Lower leg skin (tissue), 4 donors: ENCODE data around the gene MCTP1. TPM values are rescaled to one million over a fixed set of nuclear protein-coding genes. Genes with fewer than 3 reads are reported as not detected.

ENCODE experiments used
- DNase-seq, 2 donors: peaks; one replicate each; pipeline ENCODE4 v3.0.0-alpha.2; 2019; ENCODE audit warnings: low spot score in 2 of 2
- H3K4me3 ChIP-seq: fragments of 200-600 bp; sonication (generic); 2 replicates; pipeline ENCODE4 v1.5.1; 2017; ENCODE audit warnings: mild to moderate bottlenecking, low read depth; ENCODE audit not compliant: poor library complexity, severe bottlenecking
- POLR2A ChIP-seq, 2 donors: fragments of 450-650 bp; IDR thresholded peaks; one replicate each; pipeline ENCODE4 v1.6.1; 2016 to 2017; ENCODE audit warnings: antibody characterized with exemption in 2 of 2, mild to moderate bottlenecking in 1 of 2, moderate library complexity in 1 of 2
- WGBS, 2 donors: methylation state at CpG; one replicate each; pipeline ENCODE4 v1.1.5; 2018; 5-methylcytosine and 5-hydroxymethylcytosine counted together
- intact Hi-C: fragments of 100-400 bp; cut with DNase I; formaldehyde crosslinking; loops from one replicate; pipeline ENCODE4 v1.15.0; 2023; ENCODE audit warnings: low total_unique reads
- total RNA-seq, 4 donors: library from RNA; depleted of rRNA; stranded (reverse); fragments of >200 nt; gene quantifications; one replicate each; pipeline ENCODE4 v1.1.0, GENCODE V29; 2016
- TF ChIP-seq, protein P1 (sequence below), 3 donors: fragments of 450-650 bp; IDR thresholded peaks; one replicate each; pipeline ENCODE4 v1.5.1; 2016; ENCODE audit warnings: antibody characterized with exemption in 3 of 3, mild to moderate bottlenecking in 3 of 3, moderate library complexity in 2 of 3

Gene MCTP1
- total RNA-seq, 4 donors from 2014 or later = 6.3 to 36.5 (median 9.8) TPM

- no peak overlapping the region for H3K4me3 ChIP-seq
- no peak for TF ChIP-seq POLR2A (IDR thresholded peaks at IDR 0.05)
- TF ChIP-seq, protein P1, sequence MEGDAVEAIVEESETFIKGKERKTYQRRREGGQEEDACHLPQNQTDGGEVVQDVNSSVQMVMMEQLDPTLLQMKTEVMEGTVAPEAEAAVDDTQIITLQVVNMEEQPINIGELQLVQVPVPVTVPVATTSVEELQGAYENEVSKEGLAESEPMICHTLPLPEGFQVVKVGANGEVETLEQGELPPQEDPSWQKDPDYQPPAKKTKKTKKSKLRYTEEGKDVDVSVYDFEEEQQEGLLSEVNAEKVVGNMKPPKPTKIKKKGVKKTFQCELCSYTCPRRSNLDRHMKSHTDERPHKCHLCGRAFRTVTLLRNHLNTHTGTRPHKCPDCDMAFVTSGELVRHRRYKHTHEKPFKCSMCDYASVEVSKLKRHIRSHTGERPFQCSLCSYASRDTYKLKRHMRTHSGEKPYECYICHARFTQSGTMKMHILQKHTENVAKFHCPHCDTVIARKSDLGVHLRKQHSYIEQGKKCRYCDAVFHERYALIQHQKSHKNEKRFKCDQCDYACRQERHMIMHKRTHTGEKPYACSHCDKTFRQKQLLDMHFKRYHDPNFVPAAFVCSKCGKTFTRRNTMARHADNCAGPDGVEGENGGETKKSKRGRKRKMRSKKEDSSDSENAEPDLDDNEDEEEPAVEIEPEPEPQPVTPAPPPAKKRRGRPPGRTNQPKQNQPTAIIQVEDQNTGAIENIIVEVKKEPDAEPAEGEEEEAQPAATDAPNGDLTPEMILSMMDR (IDR thresholded peaks at IDR 0.05) = no peak
- intact Hi-C loops = no loop called here
- WGBS, 2 donors = 80 to 90% methylated on average over 1 of the region's 1 CpG
- DNase-seq = no peak
Measured at GRCh38 chr5:95235439-95235982, 49.4 kb downstream of the MCTP1 start.

GRCh38 chr5:95229646-95230045 lies 55.2 kb downstream of the MCTP1 start:
- intact Hi-C loops = no loop called here
- 91 to 96% methylated on average over 2 of the region's 2 CpGs for whole genome bisulfite sequencing, 2 donors
- TF ChIP-seq, protein P1 (IDR thresholded peaks at IDR 0.05) = no peak
- no peak for TF ChIP-seq POLR2A (IDR thresholded peaks at IDR 0.05)
- no peak overlapping the region for H3K4me3 ChIP-seq
- no peak for DNase-seq

DNA sequence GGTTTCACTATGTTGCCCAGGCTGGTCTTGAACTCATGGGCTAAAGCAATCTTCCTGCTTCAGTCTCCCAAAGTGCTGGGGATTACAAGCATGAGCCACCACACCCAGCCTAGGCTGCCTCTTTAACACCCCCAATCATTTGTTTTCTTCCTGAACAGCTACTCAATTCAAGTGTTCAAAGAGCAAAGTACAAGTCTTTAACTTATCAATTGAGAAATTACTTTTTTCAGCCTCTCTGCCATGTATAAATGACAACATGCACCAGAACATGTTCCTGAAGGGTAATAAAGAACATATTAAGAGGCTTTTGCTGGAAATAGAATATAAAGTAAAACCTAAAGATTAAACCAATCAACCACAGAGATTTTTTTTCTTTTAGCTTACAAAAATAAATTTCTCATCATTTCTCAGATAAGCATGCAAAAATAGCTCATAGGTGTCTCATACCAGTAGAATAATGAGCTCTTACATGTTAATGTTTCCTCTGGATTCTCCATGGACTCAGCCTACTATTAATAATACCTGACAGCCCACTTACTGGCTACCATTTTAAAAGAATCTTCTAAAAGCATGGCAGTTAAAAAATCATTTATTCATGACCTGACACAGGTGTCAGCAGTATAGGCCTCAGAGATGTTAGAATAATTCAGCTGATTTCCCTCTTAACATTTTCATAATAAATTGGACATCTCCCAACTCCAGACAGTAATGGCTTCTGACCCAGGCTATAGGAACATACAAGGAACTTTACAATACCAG lies 60.0 kb downstream of the MCTP1 start:
- no peak overlapping the region for H3K4me3 ChIP-seq
- intact Hi-C loops = no loop called here
- TF ChIP-seq, protein P1 (IDR thresholded peaks at IDR 0.05) = no peak
- TF ChIP-seq POLR2A (IDR thresholded peaks at IDR 0.05) = no peak
- DNase-seq = no peak

- DNase-seq = no peak
Measured at GRCh38 chr5:95223566-95224258, 61.2 kb downstream of the MCTP1 start.

GRCh38 chr5:95222836-95223235 lies 62.1 kb downstream of the MCTP1 start:
- no peak for DNase-seq
- WGBS, 2 donors = 63 to 76% methylated on average over 2 of the region's 2 CpGs
- no peak overlapping the region for H3K4me3 ChIP-seq
- no peak for TF ChIP-seq POLR2A (IDR thresholded peaks at IDR 0.05)
- TF ChIP-seq, protein P1 (IDR thresholded peaks at IDR 0.05) = no peak
- intact Hi-C loops = no loop called here

More at GRCh38 chr5:95223566-95224258, 61.2 kb downstream of the MCTP1 start:
- TF ChIP-seq POLR2A (IDR thresholded peaks at IDR 0.05) = no peak
- TF ChIP-seq, protein P1 (IDR thresholded peaks at IDR 0.05) = no peak
- WGBS, 2 donors = 85 to 86% methylated on average over 2 of the region's 2 CpGs
- H3K4me3 ChIP-seq = no peak overlapping the region
- intact Hi-C loops = no loop called here
